GM21786 (cell line): ENCODE data around the gene HIC1.

Experiments
- ATAC-seq: cut with Tn5 transposase; IDR thresholded peaks from one replicate; pipeline ENCODE4 v1.9.1; 2021; ENCODE audit not compliant: unreplicated experiment

The HIC1 gene

DNA sequence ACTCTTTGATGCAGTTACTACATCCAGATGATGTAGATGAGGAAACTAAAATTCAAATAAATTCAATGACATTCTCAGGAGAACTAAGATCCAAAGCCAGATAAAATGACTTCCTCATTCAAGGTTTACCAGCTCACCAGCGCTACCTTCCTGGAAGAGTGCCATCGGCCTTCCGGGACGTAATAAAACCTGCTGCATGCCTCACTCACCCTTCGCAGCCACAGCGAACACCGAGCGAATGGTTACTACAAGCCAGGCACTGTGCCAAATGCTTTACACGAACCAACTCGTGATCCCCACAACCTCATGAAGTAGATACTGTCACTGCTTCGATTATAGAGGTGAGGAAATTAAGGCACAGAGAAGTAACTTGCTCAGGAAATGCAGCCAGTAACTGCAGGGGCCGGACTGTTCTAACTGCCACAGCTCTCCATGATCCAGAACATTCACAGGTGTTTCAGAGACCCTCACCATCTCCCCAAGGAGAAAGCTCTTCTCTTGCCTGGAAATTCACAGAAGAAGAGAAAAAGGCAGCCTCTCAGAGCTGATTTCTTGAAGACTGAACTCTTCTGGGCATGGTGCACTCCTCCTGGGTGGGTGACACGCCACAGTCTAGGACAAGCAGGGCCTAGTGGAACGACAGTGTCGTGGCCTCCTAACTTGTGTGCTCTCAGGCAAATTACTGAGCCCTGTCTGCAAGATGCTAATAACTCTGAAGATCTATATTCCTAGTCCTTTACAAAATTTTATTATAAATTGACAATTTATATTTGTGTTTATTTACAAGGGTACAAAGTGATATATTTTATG lies 46.8 kb downstream of the HIC1 start:
- ATAC-seq = no peak

DNA sequence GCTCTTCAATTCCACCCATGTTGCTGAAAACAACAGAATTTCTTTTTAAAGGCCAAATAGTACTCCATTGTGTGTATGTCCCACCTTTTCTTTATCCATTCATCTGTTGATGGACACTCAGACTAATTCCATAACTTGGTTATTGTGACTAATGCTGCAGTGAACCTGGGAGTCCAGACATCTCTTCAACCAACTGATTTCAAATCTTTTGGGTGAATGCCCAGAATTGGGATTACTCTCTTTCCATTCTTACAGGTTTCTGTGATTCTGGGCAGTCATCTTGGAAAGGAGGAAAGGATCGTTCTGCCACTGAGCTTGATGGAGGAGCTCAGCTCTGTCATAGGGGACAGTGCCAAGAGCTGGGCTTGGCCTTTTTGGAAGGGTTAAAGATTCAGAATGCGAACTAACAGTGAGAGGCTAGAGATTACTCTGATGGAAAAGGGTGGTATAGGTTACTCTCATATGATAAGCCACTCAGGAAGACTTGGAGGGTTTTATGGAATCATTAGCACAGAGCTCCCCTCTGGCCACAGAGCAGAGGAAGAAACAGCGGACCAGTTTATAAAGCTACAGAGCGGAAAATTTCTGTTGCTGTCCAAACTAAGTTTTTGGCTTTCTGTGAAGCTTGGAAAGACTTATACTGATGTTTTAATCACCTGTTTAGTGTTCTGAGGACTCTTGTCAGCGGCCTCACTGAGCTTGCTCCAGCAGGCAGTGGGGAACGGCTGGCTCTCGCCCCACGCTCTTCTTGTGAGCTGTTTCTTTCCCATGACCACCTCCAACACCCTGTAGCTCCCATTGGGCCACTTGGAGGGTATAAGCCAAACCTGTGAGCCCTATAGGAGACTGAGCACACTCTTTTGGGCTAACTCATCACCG lies 48.3 kb downstream of the HIC1 start:
- no peak for ATAC-seq

DNA sequence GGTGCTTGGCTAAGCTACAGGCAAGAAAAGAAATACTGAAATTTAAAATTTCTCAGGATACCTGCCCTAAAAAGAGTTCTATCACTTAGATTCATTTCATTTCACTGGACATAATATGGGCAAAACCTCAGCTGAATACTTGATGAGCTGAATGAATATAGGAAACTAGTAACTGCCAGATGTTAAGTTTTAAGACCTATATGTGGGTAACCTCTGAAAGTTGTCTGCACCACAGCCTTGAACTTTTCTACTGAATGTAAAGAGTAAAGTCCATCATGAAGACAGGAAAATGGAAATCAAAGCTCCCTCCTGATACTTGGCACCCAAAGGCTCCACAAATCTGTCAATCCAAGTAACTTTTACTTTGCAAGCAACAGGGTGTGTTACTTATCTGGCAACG lies 50.8 kb downstream of the HIC1 start:
- ATAC-seq = no peak

DNA sequence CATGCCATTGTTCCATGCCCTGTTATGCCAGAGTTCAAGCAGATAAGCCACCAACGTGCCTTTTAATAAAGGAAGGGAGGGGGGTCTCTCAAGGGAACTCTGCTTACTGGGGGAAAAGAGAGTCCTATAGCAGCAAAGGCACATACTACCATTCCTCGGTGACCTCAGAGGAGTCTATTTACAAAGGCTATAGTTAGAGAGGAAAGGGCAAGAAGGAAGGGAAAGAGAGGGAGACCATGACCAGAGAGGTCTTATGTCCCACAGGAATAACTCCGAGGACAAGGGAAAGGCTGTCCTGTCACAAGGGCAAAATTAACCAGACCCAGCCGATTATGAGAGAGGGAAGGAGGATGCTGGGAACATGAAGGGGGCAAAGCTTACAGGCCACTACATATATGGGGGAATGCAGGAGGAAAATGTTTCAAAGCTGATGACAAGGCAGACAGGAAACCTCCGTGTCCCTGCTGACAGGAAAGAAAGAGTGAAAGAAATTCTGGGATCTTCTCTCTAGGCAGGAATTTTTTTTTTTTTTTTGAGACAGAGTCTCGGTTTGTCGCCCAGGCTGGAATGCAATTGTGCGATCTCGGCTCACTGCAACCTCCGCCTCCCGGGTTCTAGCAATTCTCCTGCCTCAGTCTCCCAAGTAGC lies 51.5 kb downstream of the HIC1 start:
- ATAC-seq = no peak

DNA sequence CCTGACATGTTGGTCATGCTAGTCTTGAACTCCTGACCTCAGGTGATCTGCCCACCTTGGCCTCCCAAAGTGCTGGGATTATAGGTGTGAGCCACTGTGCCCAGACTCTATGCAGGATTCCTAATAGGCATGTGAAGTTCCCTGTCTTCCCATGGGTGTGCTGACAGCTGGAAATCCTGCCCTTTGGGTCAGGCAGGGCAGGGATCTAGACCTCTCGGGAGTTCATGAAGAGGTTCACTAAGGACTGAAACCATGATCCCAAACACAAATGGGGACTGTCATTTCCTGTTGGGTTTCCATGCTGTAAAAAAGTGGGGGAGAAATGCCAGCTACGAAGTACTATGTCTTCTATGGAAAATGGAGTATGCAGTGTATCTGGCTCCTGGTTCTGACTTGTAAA lies 52.1 kb downstream of the HIC1 start:
- no peak for ATAC-seq

DNA sequence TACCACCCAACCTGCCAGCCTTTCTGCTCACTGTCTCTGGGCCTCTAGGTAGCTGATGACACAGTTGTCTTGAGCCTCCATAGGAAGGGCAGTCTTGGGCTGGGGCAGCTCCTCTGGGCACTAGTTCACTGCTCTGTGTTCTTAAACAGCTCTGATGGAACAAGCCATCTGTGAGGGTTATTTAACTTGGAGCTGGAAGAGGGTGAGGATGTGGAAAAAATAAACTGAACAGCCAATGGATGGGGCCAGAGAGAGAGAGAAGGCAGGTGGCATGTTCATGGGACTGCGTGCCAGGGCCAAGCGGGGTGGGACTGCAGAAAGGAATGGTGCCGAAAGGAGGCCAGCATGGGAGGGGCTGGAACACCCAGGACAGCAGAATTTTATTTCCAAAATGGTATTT lies 52.6 kb downstream of the HIC1 start:
- ATAC-seq = no peak

DNA sequence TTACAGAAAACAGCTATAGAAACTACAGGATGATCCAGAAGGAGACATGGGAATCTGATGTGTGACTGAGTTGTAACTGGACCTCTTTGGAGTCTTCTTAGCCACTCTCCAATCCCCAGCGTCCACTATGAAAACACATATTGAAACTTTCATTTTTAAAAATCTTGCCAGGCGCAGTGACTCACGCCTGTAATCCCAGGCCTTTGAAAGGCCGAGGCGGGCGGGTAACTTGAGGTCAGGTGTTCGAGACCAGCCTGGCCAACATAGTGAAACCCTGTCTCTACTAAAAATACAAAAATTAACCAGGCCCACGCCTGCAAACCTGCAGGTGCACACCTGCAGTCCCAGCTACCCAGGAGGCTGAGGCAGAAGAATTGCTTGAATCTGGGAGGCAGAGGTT lies 53.3 kb downstream of the HIC1 start:
- no peak for ATAC-seq

DNA sequence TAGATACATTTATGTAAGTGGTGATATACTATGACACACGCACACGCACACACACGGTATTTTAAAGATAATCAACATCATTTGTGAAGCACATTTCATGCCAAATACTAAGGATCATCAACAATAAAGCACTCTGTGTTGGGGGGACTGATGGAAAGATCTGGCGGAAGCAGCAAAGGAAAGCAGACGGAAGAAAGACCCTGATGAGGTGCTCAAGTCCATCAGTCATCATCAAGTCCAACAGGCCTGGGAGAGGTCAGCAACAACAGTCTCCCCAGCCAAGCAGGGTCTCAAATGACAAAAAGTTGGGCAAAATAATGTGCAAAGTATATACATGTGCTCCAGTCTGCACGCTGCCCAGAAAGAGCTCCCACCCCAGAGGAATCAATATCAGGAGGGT lies 55.5 kb downstream of the HIC1 start:
- no peak for ATAC-seq

DNA sequence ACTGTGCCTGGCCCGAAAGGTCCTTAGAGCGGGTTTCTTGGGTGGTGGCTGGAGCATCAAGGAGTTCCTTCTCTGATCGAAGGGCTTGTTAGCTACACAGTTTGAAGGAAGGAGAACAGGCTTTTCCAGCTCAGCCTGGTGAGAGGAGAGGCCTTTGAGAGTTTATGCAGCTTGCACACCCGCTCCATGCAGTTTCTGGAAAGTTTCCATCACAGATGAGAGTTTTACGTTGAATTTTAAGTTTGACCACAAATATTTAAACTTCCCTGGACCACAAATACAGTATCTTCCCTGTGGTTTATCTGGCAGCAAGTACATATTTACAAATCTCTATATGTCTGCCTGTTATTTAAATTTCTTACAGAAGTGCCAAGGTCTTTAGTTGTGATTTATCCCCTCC lies 56.8 kb downstream of the HIC1 start:
- ATAC-seq = no peak
